NCI-H2081 treated with DMSO at 0.1 percent for 48 hours (cell line): Measurements from ENCODE around the gene ALS2CL.

Experiments used
- DNase-seq: peaks from one replicate; lab custom pipeline; 2025; lab: John Stamatoyannopoulos, UW

The ALS2CL gene

GRCh38 chr3:46632792-46633191, 60.7 kb downstream of the ALS2CL start:
- no peak for DNase-seq

- DNase-seq, result no peak
Observed at GRCh38 chr3:46629551-46630517, 63.6 kb downstream of the ALS2CL start.

- no peak for DNase-seq
Observed at GRCh38 chr3:46628901-46629369, 64.5 kb downstream of the ALS2CL start.

GRCh38 chr3:46627078-46627477, 66.4 kb downstream of the ALS2CL start:
- DNase-seq, result no peak

GRCh38 chr3:46626039-46626438, 67.4 kb downstream of the ALS2CL start:
- DNase-seq, result no peak

GRCh38 chr3:46624975-46625490, 68.4 kb downstream of the ALS2CL start:
- no peak for DNase-seq

GRCh38 chr3:46624533-46624932, 68.9 kb downstream of the ALS2CL start:
- DNase-seq, result no peak

GRCh38 chr3:46619845-46620778, 73.4 kb downstream of the ALS2CL start:
- DNase-seq, result no peak
